GM12892 (cell line): Measurements from ENCODE around the gene PRR35.
A peak's percentile ranks its signal among the peaks of the same experiment; 100 is the strongest.
"Not testable (repeated sequence)": the region's sequence is repeated elsewhere in the genome, so short reads cannot be mapped to it uniquely, and the experiment has no call there.

Experiments
- DNase-seq: peaks from one replicate; pipeline ENCODE4 v3.0.0; 2011; ENCODE audit not compliant: insufficient read length
- FAIRE-seq: peaks from 2 replicates; lab custom pipeline; 2011; peaks lifted over from hg19 to GRCh38; lab: Jason Lieb, UNC
- POLR2A ChIP-seq: IDR thresholded peaks from 2 replicates; pipeline ENCODE4 v1.6.1; 2011; ENCODE audit warnings: low read depth, low read length, control low read depth
- POLR2AphosphoS5 ChIP-seq: IDR thresholded peaks from 2 replicates; pipeline ENCODE4 v1.6.1; 2011; ENCODE audit warnings: low read depth, low read length, control low read depth
- TAF1 ChIP-seq: IDR thresholded peaks from 2 replicates; pipeline ENCODE4 v1.6.1; 2011; ENCODE audit warnings: low read depth, mild to moderate bottlenecking, control low read depth, low read length, borderline replicate concordance

Gene PRR35

GRCh38 chr16:590188-590814, 30.1 kb downstream of the PRR35 start:
- DNase-seq (no peak), FAIRE-seq (no peak)
- TF ChIP-seq POLR2AphosphoS5: no peak
- no peak for TF ChIP-seq TAF1
- TF ChIP-seq POLR2A: no peak

- DNase-seq: no peak
- TF ChIP-seq POLR2A: no peak
- TF ChIP-seq POLR2AphosphoS5: no peak
- TF ChIP-seq TAF1: no peak
- no peak for FAIRE-seq
Measured at GRCh38 chr16:590815-591200, 30.6 kb downstream of the PRR35 start.

GRCh38 chr16:591231-591630, 31.0 kb downstream of the PRR35 start:
- peak; percentile 57 for FAIRE-seq

GRCh38 chr16:591892-592517, 31.8 kb downstream of the PRR35 start:
- DNase-seq: no peak
- no peak for FAIRE-seq
- no peak for TF ChIP-seq POLR2A
- TF ChIP-seq POLR2AphosphoS5: no peak
- TF ChIP-seq TAF1: no peak

More at GRCh38 chr16:591231-591630, 31.0 kb downstream of the PRR35 start:
- TF ChIP-seq POLR2AphosphoS5: no peak
- no peak for TF ChIP-seq POLR2A
- no peak for TF ChIP-seq TAF1
- no peak for DNase-seq

GRCh38 chr16:592518-593306, 32.5 kb downstream of the PRR35 start:
- no peak for TF ChIP-seq POLR2A
- TF ChIP-seq TAF1: no peak
- TF ChIP-seq POLR2AphosphoS5: no peak
- FAIRE-seq (no peak), DNase-seq (no peak)

- FAIRE-seq (no peak), DNase-seq (no peak)
- no peak for TF ChIP-seq POLR2A
- TF ChIP-seq TAF1: no peak
- TF ChIP-seq POLR2AphosphoS5: no peak
Measured at GRCh38 chr16:593406-593805, 33.2 kb downstream of the PRR35 start.

- TF ChIP-seq TAF1 (no peak), POLR2AphosphoS5 (no peak), POLR2A (no peak)
- FAIRE-seq (no peak), DNase-seq (no peak)
Measured at GRCh38 chr16:593807-594206, 33.6 kb downstream of the PRR35 start.

- FAIRE-seq: no peak
- no peak for TF ChIP-seq TAF1
- no peak for TF ChIP-seq POLR2A
- TF ChIP-seq POLR2AphosphoS5: no peak
- DNase-seq: no peak
Measured at GRCh38 chr16:595094-595528, 34.9 kb downstream of the PRR35 start.

GRCh38 chr16:595942-596735, 35.9 kb downstream of the PRR35 start:
- DNase-seq: no peak
- no peak for TF ChIP-seq TAF1
- no peak for TF ChIP-seq POLR2A
- TF ChIP-seq POLR2AphosphoS5: no peak
- FAIRE-seq: no peak

- TF ChIP-seq POLR2A (no peak), TAF1 (no peak), POLR2AphosphoS5 (no peak)
- no peak for FAIRE-seq
- no peak for DNase-seq
Measured at GRCh38 chr16:596736-597060, 36.5 kb downstream of the PRR35 start.

GRCh38 chr16:597655-598054, 37.5 kb downstream of the PRR35 start:
- not testable (repeated sequence) for DNase-seq, FAIRE-seq
